ENCODE results near the gene SENP6. TPM values are rescaled to one million over a fixed set of nuclear protein-coding genes. Genes with fewer than 3 reads are reported as not detected.

SENP6 gene, protein sequence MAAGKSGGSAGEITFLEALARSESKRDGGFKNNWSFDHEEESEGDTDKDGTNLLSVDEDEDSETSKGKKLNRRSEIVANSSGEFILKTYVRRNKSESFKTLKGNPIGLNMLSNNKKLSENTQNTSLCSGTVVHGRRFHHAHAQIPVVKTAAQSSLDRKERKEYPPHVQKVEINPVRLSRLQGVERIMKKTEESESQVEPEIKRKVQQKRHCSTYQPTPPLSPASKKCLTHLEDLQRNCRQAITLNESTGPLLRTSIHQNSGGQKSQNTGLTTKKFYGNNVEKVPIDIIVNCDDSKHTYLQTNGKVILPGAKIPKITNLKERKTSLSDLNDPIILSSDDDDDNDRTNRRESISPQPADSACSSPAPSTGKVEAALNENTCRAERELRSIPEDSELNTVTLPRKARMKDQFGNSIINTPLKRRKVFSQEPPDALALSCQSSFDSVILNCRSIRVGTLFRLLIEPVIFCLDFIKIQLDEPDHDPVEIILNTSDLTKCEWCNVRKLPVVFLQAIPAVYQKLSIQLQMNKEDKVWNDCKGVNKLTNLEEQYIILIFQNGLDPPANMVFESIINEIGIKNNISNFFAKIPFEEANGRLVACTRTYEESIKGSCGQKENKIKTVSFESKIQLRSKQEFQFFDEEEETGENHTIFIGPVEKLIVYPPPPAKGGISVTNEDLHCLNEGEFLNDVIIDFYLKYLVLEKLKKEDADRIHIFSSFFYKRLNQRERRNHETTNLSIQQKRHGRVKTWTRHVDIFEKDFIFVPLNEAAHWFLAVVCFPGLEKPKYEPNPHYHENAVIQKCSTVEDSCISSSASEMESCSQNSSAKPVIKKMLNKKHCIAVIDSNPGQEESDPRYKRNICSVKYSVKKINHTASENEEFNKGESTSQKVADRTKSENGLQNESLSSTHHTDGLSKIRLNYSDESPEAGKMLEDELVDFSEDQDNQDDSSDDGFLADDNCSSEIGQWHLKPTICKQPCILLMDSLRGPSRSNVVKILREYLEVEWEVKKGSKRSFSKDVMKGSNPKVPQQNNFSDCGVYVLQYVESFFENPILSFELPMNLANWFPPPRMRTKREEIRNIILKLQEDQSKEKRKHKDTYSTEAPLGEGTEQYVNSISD
- total RNA-seq (100 to 1,000 TPM; 151 to 152 TPM), polyA plus RNA-seq (ENCODE audit: insufficient read depth, low read depth, low replicate concordance) (42.7 TPM)
- long read RNA-seq, donor 1, full-length matches to known transcripts: 8 of 8 reads
- long read RNA-seq, donor 1, partial matches to known transcripts: 0 of 8 reads
- long read RNA-seq, donor 1, other reads (novel, unspliced or antisense): 0 of 8 reads
- long read RNA-seq, donor 2, full-length matches to known transcripts: 3 of 3 reads
- long read RNA-seq, donor 2, partial matches to known transcripts: 0 of 3 reads
- long read RNA-seq, donor 2, other reads (novel, unspliced or antisense): 0 of 3 reads

DNA sequence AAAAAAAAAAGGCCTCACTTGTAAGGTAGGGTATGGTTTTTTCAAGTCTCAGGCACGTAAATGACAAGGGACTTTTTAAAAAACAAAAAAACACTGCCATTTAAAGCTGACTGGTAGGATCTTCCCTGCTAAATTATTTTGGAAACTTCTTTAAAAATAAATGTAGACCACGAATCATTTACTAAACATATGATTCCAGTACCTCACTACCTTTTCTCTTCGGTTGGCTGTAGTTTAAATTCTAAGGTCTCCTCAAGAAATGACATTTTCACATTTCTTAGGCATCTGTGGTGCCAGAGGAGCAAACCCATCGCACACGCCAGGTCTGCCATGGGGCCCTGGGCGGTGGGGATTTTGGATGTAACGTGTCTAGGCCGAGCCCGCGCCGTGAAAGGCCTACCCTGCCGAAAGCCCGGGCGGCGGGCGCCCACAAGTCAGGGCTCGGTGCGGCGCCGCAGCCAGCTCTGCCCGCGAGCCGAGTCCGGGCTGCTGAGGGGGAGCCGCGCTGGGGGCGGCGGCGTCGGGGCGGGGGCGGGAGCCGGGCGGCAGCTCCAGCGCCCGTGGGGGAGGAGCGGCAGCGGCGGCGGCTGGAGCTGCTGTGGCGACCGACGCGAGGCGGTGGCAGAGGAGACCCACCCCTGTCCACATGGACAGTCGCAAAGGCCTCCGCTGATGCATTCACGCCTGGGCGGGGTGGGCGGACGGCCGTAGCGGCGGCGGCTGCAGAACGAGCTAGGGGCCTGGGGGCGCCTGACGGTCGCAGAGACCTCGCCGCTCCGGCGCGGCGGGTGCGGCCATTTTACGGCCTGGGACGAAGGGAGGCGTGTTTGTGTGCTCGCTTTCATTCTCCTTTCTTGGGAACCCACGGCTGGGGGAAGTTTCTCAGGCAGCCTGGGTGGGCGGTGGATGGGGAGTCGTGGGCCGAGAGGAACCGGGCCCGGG lies at the start of gene SENP6:
SENP6 (plus strand) TSS at position 577 of the 942 bp plus-strand sequence. CDS start 645 bp downstream, outside the sequence.
- intact Hi-C loops (cut with DNase I; ENCODE audit: low total_unique reads): no loop called here
- 0 to 1% methylated on average over 8 to 33 of the region's 76 CpGs for WGBS, 2 donors
- no peak for TF ChIP-seq POLR2A (IDR thresholded peaks at IDR 0.05)
- TF ChIP-seq, protein P1, sequence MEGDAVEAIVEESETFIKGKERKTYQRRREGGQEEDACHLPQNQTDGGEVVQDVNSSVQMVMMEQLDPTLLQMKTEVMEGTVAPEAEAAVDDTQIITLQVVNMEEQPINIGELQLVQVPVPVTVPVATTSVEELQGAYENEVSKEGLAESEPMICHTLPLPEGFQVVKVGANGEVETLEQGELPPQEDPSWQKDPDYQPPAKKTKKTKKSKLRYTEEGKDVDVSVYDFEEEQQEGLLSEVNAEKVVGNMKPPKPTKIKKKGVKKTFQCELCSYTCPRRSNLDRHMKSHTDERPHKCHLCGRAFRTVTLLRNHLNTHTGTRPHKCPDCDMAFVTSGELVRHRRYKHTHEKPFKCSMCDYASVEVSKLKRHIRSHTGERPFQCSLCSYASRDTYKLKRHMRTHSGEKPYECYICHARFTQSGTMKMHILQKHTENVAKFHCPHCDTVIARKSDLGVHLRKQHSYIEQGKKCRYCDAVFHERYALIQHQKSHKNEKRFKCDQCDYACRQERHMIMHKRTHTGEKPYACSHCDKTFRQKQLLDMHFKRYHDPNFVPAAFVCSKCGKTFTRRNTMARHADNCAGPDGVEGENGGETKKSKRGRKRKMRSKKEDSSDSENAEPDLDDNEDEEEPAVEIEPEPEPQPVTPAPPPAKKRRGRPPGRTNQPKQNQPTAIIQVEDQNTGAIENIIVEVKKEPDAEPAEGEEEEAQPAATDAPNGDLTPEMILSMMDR (IDR thresholded peaks at IDR 0.05): no peak
- no peaks in the 10 kb centered on the region for H3K36me3 ChIP-seq (ENCODE audit: low read depth, missing control alignments)
- no peaks in the 10 kb centered on the region for H3K9me3 ChIP-seq
- peak within 1 kb of the TSS; percentile 64 to 88 for H3K4me3 ChIP-seq
- peak; percentile 80 for DNase-seq
- peak within 1 kb of the TSS; percentile 99 to 100 for H3K27ac ChIP-seq
- H3K27me3 ChIP-seq: no peaks in the 10 kb centered on the region
- H3K4me1 ChIP-seq: peaks cover 24% of the 10 kb centered on the region

DNA sequence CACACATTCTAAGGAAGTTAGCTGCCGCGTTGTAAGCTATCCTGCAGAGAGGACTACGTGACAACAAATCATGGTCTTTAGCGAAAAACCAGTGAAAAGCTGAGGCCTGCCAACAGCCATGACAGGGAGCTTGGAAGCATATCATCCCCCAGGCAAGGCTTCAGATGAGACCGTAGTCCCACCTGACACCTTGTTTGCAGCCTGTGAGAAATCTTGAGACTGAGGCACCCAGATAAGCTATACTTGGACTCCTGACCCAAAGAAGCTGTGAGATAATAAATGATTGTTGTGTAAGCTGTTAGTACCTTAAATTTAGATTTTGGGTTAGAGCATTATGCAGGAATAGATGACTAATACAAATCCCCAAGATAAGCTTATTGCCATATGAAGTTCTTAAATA lies 45.4 kb upstream of the SENP6 start:
- 71 to 73% methylated on average over 5 of the region's 5 CpGs for WGBS, 2 donors
- no peaks in the 10 kb centered on the region for H3K4me1 ChIP-seq
- no peak for TF ChIP-seq POLR2A (IDR thresholded peaks at IDR 0.05)
- TF ChIP-seq, protein P1 (IDR thresholded peaks at IDR 0.05): no peak
- H3K4me3 ChIP-seq: no peak overlapping the region
- no peak for DNase-seq
- H3K27ac ChIP-seq: no peak overlapping the region
- no peaks in the 10 kb centered on the region for H3K36me3 ChIP-seq (ENCODE audit: low read depth, missing control alignments)
- H3K27me3 ChIP-seq: no peaks in the 10 kb centered on the region
- intact Hi-C loops (cut with DNase I; ENCODE audit: low total_unique reads): no loop called here
- H3K9me3 ChIP-seq: no peaks in the 10 kb centered on the region

DNA sequence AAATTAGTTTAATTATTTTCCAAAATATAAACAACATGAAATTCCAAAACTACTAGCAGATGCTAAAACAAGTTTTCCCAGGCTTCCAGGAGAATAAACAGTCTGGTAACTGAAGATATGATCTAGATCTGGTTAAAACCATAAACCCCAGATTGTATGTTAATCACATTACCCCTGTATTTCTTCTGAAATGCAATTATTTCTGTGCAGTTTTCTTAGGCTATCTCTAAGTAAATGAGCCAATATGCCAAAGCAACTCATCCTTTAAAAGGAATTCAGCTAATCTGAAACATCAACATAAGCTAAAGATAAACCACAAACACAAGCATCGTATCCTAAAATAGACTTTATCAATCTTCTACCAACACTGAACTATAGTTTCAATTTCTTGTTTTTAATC lies 44.6 kb upstream of the SENP6 start:
- H3K9me3 ChIP-seq: no peaks in the 10 kb centered on the region
- H3K27ac ChIP-seq: no peak overlapping the region
- no peak for DNase-seq
- no peaks in the 10 kb centered on the region for H3K27me3 ChIP-seq
- TF ChIP-seq, protein P1 (IDR thresholded peaks at IDR 0.05): no peak
- no peak for TF ChIP-seq POLR2A (IDR thresholded peaks at IDR 0.05)
- intact Hi-C loops (cut with DNase I; ENCODE audit: low total_unique reads): no loop called here
- H3K36me3 ChIP-seq (ENCODE audit: low read depth, missing control alignments): no peaks in the 10 kb centered on the region
- WGBS, 2 donors: 82 to 83% methylated on average over 1 of the region's 1 CpG
- H3K4me1 ChIP-seq: no peaks in the 10 kb centered on the region
- H3K4me3 ChIP-seq: no peak overlapping the region

DNA sequence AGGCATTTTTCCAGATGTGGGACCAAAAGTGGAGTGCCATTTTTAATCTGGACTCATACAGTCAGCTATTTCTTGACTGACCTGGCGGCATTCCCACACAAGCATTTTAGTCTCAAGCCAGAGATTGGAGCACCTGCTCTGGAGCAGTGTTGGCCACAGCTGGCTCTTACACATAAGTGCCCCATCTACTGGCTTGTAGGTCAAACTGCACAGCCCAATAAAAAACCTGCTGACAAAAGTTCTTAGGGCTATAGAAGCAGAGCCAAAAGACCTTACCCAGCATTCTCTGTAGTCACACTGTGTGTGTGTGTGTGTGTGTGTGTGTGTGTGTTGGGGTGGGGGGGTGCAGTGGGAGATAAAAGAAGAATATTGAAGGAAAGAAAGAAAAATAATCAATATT lies 38.6 kb upstream of the SENP6 start:
- no peak overlapping the region for H3K27ac ChIP-seq
- TF ChIP-seq POLR2A (IDR thresholded peaks at IDR 0.05): no peak
- TF ChIP-seq, protein P1 (IDR thresholded peaks at IDR 0.05): no peak
- H3K36me3 ChIP-seq (ENCODE audit: low read depth, missing control alignments): no peaks in the 10 kb centered on the region
- H3K4me1 ChIP-seq: no peaks in the 10 kb centered on the region
- no peaks in the 10 kb centered on the region for H3K27me3 ChIP-seq
- H3K9me3 ChIP-seq: no peaks in the 10 kb centered on the region
- WGBS, 2 donors: 0 to 91% methylated on average over 1 of the region's 1 CpG
- DNase-seq: no peak
- intact Hi-C loops (cut with DNase I; ENCODE audit: low total_unique reads): no loop called here
- H3K4me3 ChIP-seq: no peak overlapping the region
